GM18499 (cell line): Measurements from ENCODE around the gene GRK1.
"Not testable (repeated sequence)": the region's sequence is repeated elsewhere in the genome, so short reads cannot be mapped to it uniquely, and the experiment has no call there.

Source experiments
- ATAC-seq: cut with Tn5 transposase; IDR thresholded peaks from one replicate; pipeline ENCODE4 v1.9.1; 2021; ENCODE audit warnings: moderate number of reproducible peaks; ENCODE audit not compliant: insufficient read depth, unreplicated experiment

Gene GRK1

GRCh38 chr13:113751491-113751890, 84.5 kb downstream of the GRK1 start:
- no peak for ATAC-seq

- not testable (repeated sequence) for ATAC-seq
Measured at GRCh38 chr13:113752211-113752986, 85.4 kb downstream of the GRK1 start.

GRCh38 chr13:113753171-113753570, 86.2 kb downstream of the GRK1 start:
- ATAC-seq, result no peak

GRCh38 chr13:113754242-113754641, 87.2 kb downstream of the GRK1 start:
- ATAC-seq, result no peak

- no peak for ATAC-seq
Measured at GRCh38 chr13:113754691-113755090, 87.7 kb downstream of the GRK1 start.

- ATAC-seq, result no peak
Measured at GRCh38 chr13:113756441-113757097, 89.5 kb downstream of the GRK1 start.

- no peak for ATAC-seq
Measured at GRCh38 chr13:113758651-113759524, 91.9 kb downstream of the GRK1 start, which contains the start of gene TMEM255B. Gene TMEM255B (plus strand): TSS chr13:113759226. CDS start chr13:113759270, 44 bp downstream.

- no peak for ATAC-seq
Measured at GRCh38 chr13:113759525-113760137, 92.6 kb downstream of the GRK1 start.

- ATAC-seq, result no peak
Measured at GRCh38 chr13:113761136-113761535, 94.1 kb downstream of the GRK1 start.

- no peak for ATAC-seq
Measured at GRCh38 chr13:113762075-113762474, 95.1 kb downstream of the GRK1 start.

- no peak for ATAC-seq
Measured at GRCh38 chr13:113762538-113762937, 95.5 kb downstream of the GRK1 start.

- ATAC-seq, result no peak
Measured at GRCh38 chr13:113763254-113763653, 96.2 kb downstream of the GRK1 start.

- ATAC-seq, result no peak
Measured at GRCh38 chr13:113763961-113764792, 97.2 kb downstream of the GRK1 start.

GRCh38 chr13:113764793-113765563, 98.0 kb downstream of the GRK1 start:
- no peak for ATAC-seq

- ATAC-seq, result no peak
Measured at GRCh38 chr13:113765564-113765910, 98.5 kb downstream of the GRK1 start.

- no peak for ATAC-seq
Measured at GRCh38 chr13:113766035-113766800, 99.2 kb downstream of the GRK1 start.

- ATAC-seq, result no peak
Measured at GRCh38 chr13:113767366-113767765, 100.3 kb downstream of the GRK1 start.
